HG03439 (cell line): ENCODE data around the gene MEP1B.
"Not testable (repeated sequence)": the region's sequence is repeated elsewhere in the genome, so short reads cannot be mapped to it uniquely, and the experiment has no call there.

Source experiments
- ATAC-seq: cut with Tn5 transposase; IDR thresholded peaks from one replicate; pipeline ENCODE4 v1.9.1; 2021; ENCODE audit warnings: mild to moderate bottlenecking, moderate library complexity; ENCODE audit not compliant: unreplicated experiment

The MEP1B gene

GRCh38 chr18:32189790-32190189 is at the start of gene MEP1B:
MEP1B (plus strand) TSS chr18:32190039; CDS start chr18:32190071, 32 bp downstream.
- ATAC-seq: no peak

- no peak for ATAC-seq
Measured at GRCh38 chr18:32148185-32148870, 41.5 kb upstream of the MEP1B start.

- no peak for ATAC-seq
Measured at GRCh38 chr18:32152705-32153448, 37.0 kb upstream of the MEP1B start.

- no peak for ATAC-seq
Measured at GRCh38 chr18:32156855-32157254, 33.0 kb upstream of the MEP1B start.

- ATAC-seq: no peak
Measured at GRCh38 chr18:32157580-32157979, 32.3 kb upstream of the MEP1B start.

- peak; percentile 92 for ATAC-seq
Measured at GRCh38 chr18:32158108-32158624, 31.7 kb upstream of the MEP1B start.

- ATAC-seq: not testable (repeated sequence)
Measured at GRCh38 chr18:32158631-32159030, 31.2 kb upstream of the MEP1B start.

- no peak for ATAC-seq
Measured at GRCh38 chr18:32160547-32160946, 29.3 kb upstream of the MEP1B start.

GRCh38 chr18:32167980-32168730 is 21.7 kb upstream of the MEP1B start:
- ATAC-seq: no peak

GRCh38 chr18:32173654-32174053 is 16.2 kb upstream of the MEP1B start:
- ATAC-seq: no peak

- no peak for ATAC-seq
Measured at GRCh38 chr18:32174719-32175118, 15.1 kb upstream of the MEP1B start.

- no peak for ATAC-seq
Measured at GRCh38 chr18:32175265-32175664, 14.6 kb upstream of the MEP1B start.

- ATAC-seq: not testable (repeated sequence)
Measured at GRCh38 chr18:32176745-32177144, 13.1 kb upstream of the MEP1B start.

- ATAC-seq: no peak
Measured at GRCh38 chr18:32177530-32177929, 12.3 kb upstream of the MEP1B start.

GRCh38 chr18:32183503-32183902 is 6.3 kb upstream of the MEP1B start:
- no peak for ATAC-seq

GRCh38 chr18:32190209-32190608 is 370 bp downstream of the MEP1B start:
- ATAC-seq: no peak

- no peak for ATAC-seq
Measured at GRCh38 chr18:32195881-32196815, 6.3 kb downstream of the MEP1B start.

- no peak for ATAC-seq
Measured at GRCh38 chr18:32200766-32201165, 10.9 kb downstream of the MEP1B start.

GRCh38 chr18:32201948-32202672 is 12.3 kb downstream of the MEP1B start:
- ATAC-seq: no peak

- ATAC-seq: no peak
Measured at GRCh38 chr18:32208023-32208422, 18.2 kb downstream of the MEP1B start.
